HK-2 (cell line): ENCODE data around the gene TMEM37.

Experiments used
- DNase-seq: peaks from one replicate; pipeline ENCODE4 v3.0.0-alpha.2; 2018; ENCODE audit not compliant: unreplicated experiment

TMEM37 gene

DNA sequence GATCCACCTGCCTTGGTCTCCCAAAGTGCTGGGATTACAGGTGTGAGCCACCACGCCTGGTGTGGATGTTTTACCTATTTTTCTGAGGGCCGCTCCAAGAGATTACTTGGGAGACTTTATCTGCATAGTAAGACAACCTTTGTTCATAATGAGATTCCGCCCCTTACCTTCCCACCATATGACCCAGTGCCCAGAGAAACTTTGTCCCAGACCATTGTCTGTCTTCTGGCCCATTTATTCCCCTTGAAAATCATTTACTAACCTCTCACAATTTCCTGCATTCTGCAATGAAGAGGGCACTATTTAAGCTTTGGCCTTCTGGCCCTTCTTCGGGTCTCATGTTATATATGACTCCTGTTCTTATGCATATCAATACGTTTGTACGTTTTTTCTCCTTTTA lies 13.7 kb upstream of the TMEM37 start:
- no peak for DNase-seq

GRCh38 chr2:119419065-119419464 lies 12.6 kb upstream of the TMEM37 start:
- DNase-seq, result no peak

DNA sequence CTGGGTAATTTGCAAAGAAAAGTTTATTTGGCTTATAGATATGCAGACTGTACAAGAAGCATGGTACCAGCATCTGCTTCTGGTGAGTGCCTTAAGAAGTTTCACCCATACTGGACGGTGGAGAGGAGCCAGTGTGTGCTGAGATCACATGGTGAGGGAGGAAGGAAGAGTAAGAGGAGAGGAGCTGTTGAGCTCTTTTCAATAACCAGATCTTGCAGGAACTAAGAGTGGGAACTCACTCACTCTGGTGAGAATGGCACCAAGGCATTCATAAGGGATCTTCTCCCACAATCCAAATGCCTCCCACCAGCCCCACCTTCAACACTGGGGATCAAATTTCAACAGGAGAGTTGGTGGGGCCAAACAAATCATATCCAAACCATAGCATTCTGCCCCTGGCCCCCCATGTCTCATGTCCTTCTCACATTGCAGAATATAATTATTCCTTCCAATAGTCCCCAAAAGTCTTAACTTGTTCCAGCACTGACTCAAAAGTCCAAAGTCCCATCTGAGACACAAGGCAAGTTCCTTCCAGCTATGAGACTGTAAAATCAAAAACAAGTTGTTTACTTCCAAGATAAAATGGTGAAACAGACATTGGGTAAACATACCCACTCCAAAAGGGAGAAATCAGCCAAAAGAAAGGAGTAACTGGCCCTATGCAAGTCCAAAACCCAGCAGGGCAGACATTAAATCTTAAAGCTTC lies 11.7 kb upstream of the TMEM37 start:
- DNase-seq, result no peak

GRCh38 chr2:119421304-119421703 lies 10.3 kb upstream of the TMEM37 start:
- DNase-seq, result no peak

- no peak for DNase-seq
Measured at GRCh38 chr2:119421741-119422140, 9.9 kb upstream of the TMEM37 start.

DNA sequence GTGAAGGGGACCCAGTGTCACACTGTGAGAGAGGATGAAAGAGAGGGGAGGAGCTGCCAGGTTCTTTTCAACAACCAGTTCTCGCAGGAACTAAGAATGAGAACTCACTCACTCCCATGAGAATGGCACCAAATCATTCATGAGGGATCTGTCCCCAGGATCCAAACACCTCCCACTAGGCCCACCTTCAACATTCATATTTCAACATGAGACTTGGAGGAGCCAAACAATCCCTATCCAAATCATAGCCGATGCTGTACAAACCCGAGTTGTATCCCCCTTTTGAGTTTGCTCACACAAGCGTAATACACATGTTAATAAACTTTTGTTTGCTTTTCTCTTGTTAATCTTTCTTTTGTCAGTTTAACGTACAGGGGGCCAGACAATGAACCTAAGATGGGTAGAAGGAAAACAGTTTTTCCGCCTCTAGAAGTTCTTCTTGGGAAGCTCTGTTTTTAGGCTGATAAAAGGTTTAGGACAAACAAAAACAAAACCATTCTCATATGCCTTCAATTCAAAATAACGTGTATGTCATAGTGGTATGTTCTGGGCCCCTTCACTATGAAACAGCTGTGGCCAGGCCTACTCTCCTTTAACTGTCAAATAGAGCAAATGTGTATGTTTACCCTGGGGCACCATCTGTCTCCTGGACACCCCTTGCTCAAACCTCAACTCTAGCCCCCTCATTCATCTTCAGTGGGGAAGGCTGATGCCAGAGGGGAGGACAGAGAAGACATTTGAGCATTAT lies 9.1 kb upstream of the TMEM37 start:
- DNase-seq, result no peak

DNA sequence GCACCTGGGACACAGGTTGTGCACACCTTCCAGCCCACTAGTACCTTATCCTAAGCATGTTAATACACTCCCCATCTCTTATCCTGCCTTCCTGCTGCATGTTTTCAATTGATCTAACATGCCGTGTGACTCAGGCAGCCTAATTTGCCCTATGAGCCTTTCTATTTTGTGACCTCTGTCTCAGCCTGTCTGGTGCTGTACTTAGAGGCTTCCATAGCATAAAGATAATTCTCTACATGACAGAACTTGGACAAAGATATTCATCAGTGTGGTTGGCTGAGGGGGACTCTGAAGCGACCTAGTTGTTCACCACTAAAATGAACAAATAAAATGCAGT lies 8.6 kb upstream of the TMEM37 start:
- DNase-seq, result no peak

DNA sequence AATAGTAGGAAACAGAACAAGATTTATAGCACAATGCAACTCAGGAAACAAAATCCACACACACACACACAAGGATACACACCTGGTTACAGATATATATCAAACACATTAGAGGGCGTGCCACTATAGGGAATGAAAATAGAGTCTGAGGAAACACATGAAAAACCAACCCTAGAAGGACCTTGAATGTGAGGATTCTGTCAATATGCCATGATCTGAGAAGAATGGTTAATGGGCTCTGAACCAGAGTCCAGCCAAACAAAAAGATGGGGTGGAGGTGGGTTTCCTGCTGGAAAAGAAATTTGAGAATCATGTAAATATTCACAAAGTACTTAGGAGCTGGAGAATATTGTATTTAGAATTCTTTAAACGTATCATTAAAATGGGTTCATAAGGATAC lies 7.8 kb upstream of the TMEM37 start:
- no peak for DNase-seq

DNA sequence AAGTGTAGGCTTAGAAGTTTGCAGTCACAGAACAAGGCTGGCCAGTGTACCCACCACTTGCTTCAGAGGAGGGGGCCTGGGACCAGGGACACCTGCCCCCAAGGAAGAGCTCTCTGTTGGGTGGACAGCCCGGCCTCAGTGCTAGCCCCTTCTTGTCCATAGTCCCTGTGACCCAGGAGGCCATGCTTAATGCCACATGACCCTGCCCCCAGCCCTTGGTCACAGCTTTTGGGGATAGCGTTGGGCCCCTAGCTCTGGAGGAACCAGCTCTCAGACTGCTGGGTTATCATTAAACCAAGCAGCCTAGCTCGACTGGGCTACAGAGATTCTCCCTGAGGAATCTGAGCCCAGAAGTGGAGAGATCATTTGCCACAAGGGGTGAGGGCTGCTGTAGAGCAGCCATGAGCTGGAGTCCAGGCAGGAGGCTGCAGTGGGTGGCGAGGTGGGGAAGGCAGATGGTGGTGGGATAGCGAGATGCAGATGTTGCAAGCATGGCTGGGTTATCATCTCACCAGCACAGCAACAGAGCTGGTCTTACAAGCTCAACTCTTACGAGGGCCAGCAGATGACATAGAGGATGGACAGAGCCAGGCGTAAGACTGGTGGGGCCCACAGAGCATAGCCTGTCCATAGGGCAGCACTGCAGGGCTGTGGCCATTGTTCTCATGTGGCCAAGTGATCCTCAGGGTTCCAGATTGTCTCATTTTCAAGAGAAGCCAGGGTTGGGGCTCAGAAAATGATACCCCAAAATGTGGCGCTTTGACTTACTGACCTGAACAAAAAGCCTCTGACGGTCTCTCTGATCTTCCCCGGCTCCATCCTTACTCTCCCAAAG lies 7.2 kb upstream of the TMEM37 start:
- no peak for DNase-seq

GRCh38 chr2:119425119-119425405 lies 6.6 kb upstream of the TMEM37 start:
- DNase-seq, result no peak

- DNase-seq, result no peak
Measured at GRCh38 chr2:119425620-119426395, 5.8 kb upstream of the TMEM37 start.

DNA sequence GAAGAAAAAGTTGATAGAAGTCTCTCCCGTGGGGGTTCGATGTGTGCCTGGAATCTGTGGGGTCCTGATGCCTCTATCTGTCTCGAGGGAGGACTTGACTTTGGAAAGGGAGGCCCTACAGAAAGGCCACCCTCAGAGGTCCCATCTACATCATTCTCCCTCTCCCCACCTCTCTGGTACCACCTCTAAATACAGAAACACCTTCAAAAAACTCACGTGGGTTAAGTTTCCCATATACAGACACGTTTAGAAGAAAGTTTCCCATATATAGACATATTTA lies 5.3 kb upstream of the TMEM37 start:
- DNase-seq, result no peak

DNA sequence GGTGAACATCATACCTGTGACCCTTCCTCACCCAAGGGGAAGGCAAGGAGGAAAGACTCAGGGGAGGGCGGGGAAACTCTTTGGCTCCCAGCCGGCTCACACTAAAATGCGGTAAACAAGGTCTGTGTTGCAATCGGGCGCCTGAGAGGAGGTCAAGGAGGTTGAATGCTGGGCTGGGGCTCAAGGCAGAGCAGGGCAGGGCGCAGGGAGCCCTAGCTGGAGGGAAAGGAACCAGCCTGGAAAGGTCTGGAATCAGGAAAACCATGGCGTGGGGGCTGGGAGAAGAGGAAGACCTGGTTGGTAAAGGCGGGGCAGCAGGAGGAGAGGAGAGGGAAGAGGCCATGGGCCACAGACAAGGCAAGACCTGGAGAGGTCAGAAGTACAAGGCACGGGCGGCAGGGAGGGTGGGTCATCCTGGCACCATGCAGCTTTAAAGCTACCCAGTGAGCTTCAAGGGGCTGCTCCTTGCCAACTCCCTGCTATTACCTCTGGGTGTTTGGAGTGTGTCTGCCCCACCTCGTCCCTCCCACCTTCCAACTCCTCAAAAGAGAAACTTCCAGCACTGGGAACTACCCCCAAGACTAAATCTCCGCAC lies 4.8 kb upstream of the TMEM37 start:
- DNase-seq, result no peak

GRCh38 chr2:119427756-119428155 lies 3.9 kb upstream of the TMEM37 start:
- DNase-seq, result no peak

- no peak for DNase-seq
Measured at GRCh38 chr2:119428488-119429224, 3.0 kb upstream of the TMEM37 start.

DNA sequence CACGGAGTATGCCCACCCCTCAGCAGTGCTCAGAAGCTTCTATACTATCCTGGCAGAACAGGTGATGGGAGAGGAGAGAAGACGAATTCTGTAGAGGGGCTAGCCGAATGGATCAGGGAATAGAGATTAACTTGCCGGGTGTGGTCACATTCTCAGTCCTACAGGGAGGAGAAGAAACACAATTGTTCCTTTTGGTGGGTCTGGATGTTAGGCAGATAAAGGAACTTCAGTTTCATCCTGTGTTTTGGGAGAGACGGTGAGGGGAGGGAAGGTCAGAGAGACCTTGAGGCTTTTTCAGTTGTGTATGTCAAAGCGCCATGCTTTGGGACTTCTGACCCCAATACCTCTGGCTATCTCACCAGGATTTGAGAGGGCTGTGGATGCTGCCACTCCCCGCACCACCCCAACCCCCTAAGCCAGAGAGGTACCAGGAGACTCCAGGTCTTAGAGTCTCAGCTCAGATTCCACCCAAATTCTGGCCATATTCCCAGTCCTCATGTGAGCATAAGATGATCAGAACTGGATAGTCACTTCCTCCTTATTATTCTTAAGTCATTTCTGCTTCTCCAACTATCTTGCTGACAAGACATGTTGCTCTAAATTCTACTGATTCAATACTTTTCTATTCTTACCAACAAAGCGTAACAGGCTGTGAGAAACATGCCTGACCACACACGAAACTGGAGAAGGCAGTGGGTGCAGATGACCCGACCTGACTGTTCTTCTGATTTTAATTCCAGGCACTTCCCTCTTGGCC lies 2.3 kb upstream of the TMEM37 start:
- DNase-seq, result no peak

DNA sequence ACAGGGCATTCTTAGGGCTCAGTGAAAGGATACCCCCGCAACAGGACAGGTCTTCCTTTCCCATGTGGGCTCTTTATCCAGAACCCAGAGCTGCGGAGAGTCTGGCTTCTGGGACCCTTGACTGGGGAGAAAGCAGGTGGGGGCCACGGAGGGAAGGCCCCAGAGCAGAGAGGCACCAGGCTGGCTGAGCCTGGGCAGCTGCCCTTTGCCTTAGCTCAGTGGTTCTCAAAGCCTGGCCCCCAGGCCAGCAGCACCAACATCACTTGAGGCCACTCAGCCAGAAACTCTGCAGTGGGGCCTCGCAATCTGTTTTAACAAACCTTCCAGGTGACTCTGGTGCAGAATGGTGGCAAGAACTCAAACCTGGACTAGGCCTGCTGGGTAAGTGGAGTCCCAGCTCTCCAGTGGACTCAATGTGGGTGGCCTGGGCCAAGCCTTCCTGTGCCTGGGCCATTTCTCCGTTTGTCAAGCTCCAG lies 1.6 kb upstream of the TMEM37 start:
- no peak for DNase-seq

DNA sequence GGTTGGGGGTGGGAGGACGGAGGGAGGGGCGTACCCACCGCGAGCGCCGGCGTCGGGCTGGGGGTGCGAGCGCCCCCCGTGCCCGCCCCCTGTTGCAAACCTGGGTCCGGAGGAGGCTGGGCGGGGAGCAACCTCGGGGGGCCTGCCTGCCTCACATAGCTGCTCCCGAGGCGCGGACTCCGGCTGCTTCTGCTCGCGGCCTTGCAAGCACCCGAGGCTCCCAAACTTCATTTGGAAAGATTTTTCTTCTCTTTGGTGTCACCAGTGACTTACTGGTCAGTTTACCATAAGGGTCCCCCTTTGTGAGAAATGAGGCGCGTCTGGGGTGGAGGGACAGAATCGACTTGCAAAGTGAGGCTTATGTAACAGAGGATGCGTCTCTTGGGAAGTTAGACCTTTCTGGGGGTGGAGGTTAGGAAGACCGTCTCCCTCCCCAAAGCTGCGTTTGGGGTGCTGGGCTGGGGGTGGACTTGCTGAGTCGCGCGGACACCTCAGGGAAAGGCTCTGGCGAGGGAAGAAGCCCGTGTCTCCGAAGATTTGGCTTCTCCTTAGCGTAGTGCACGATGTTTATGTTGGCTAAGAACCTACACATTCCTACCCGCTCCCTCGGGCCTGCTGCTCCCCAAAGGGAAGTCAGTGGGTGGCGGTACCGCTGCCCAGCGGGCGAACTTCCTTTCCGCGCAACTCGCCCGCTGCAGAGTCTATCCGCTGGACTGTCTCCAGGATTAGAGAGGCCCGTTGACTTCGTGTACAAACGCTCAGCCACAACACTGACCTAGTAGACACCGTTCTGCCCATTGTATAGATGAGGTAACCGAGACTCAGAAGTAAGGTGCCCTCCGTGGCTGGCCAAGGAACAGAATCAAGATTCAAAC lies 559 bp downstream of the TMEM37 start:
- DNase-seq, result no peak

DNA sequence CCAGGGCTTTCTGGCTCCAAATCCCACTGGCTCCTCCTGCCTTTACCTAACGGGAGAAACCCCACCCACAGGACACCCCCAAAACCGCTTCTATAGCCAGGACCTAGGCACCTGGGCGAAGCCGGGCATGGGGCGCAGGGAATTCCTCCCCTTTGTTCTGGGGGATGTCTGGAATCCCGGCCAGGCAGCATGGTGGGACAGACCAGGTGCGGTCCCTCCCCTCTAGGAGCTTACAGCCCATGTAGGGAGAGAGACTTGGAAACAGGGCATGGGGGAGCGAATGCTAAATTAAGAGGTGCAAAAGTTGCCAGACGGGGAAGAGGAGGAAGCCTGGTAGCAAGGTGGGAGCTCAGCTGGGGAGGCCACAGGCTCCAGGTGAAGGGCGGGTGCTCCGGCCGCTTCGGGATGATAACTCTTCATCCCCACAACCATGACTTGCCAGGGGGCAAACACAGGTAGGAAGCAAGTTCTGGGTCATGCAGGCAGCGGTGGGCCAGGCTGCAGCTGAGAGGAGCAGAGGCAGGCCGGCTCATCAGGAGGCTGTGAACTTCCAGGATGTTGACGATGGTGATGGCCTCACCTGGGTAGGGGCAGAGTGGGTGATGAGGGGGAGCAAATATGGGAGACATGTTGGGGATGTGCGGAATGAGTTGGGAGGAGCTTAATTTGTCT lies 1.3 kb downstream of the TMEM37 start:
- DNase-seq, result no peak
